ENCODE data around the gene INS.

The INS gene

DNA sequence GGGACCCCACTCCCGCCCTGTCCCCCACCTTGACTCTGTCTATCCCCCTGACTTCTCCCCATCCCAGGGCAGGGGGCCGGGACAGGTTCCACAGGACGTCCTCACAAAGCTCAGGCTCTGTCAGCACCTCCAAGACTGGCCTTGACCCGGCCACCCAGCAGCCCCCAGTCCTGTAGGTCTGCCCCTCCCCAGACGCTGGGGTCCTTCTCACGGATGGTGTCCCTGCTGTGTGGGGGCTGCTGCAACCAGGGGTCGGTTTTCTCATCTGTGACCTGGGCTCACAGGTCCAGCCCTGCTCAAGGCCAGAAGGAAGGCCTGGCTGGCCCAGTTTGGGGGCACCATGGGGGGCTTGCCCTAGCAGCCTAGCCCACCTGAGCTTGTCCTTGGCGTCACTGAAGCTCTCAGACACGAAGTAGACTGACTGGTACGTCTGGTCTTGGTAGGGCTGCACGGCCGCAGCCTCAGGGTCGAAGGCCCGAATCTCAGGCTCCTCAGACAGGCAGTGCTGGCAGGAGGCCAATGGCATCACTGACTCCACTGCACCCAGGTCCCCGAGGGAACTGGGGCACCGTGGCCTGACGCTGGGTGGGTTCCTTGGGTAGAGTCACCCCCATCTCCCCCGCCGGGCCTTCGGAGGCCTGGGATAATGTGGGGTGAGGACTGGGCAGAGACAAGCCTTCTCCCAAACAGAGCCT lies 4.0 kb upstream of the INS start:
- DNase-seq (ENCODE audit: low read depth in 2 of 2): no peak

DNA sequence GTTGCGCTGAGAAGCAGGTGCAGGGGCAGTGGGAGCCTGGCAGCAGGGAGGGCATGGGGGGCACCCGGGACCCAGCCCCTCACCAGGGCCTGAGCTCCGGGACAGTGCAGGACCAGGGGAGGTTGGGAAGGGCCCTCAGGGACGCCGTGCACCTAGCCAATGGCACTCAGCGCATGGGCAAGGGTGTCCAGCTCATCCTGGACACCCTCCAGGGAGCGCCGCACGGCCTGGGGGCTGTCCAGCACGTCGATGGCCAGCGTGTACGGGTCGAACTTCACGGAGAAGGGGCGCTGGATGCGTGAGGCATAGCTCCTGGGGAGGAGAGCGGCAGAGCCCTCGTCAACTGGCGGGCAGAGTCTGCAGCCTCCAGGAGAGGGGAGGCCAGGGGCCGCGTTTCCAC lies 3.1 kb upstream of the INS start:
- no peak for DNase-seq (ENCODE audit: low read depth in 2 of 2)

DNA sequence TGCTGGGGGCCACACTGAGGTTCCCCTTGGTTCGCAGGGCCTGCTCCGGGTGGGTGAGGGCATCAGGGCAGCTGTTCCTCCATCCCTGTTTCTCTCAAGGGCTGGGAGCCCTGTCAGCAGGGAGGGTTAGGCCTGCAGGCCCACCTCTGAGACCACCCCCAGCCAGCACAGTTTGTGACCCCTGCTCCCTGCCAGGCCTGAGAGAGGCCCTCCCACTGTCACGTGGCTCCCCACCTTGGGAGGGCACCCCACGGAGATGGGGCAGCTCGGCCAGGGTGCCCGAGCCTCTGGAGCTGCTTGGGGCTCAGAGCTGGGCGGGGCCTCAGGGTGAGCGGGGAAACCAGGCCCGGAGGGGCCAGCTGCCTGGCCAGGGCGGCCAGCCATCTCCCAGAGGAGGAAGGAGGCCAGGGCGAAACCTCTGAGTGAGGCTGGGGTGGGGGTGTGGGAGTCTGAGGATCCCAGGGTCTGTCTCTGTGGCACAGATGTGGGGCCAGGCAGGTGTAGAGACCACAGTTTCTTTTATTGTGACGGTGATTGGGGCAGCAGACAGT lies 2.5 kb upstream of the INS start:
- DNase-seq (ENCODE audit: low read depth in 2 of 2): no peak

DNA sequence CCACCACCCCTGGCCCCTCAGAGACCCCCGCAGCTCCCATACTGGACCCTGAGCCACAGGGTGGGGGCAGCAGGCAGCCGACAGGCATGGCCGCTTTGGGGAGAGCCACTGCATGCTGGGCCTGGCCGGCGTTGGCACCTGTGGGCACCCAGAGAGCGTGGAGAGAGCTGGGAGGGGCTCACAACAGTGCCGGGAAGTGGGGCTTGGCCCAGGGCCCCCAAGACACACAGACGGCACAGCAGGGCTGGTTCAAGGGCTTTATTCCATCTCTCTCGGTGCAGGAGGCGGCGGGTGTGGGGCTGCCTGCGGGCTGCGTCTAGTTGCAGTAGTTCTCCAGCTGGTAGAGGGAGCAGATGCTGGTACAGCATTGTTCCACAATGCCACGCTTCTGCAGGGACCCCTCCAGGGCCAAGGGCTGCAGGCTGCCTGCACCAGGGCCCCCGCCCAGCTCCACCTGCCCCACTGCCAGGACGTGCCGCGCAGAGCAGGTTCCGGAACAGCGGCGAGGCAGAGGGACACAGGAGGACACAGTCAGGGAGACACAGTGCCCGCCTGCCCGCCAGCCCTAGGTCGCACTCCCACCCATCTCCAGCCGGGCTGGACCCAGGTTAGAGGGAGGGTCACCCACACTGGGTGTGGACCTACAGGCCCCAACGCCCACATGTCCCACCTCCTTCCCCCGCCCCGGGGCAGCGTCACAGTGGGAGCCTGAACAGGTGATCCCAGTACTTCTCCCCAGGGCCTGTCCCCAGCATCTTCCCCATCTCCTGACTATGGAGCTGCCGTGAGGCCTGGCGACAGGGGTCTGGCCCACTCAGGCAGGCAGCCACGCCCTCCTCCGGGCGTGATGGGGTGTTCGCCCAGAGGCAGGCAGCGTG lies 1.2 kb downstream of the INS start:
- no peak for DNase-seq (ENCODE audit: low read depth in 2 of 2)

DNA sequence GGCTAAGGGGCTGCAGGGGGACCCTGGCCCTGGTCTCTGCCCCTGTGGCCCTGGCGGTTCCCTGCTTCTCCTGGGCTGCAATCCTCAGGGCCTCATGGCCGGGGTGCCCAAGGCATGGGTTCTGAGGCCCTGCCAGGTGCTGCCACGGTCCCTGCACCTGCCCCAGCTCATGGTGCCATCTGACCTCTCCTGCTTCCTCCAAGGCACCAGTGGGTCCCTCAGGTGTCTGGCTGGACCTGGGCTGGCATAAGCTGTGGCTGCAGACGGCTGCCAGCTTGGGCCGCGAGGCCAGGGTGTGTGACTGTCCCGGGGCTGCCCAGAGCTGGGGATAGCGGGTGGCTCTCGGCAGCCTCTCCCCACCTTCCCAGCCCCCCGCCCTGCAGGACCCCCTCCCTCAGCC lies 2.0 kb downstream of the INS start:
- no peak for DNase-seq (ENCODE audit: low read depth in 2 of 2)

DNA sequence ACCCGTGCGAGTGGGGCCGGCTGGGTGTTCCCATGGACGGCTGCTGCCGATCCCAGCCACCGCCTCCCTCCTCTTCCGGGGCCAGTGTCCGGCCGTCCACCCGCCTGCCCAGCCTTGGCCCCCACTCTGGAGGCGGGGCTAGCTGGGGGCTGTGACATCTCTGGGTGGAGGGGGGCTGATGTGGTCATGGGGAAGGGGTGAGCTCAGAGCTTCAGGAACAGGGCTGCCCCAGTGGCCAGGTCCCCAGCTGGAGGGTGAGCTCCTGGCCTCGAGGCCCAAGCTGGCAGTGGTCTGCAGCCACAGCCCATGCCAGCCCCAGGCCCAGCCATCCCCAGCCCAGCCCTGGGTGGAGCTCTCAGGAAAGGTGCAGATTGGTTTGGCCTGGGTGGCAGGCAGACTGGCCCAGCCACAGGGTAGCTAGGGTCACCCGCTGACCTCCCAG lies 2.7 kb downstream of the INS start:
- DNase-seq (ENCODE audit: low read depth in 2 of 2): no peak

DNA sequence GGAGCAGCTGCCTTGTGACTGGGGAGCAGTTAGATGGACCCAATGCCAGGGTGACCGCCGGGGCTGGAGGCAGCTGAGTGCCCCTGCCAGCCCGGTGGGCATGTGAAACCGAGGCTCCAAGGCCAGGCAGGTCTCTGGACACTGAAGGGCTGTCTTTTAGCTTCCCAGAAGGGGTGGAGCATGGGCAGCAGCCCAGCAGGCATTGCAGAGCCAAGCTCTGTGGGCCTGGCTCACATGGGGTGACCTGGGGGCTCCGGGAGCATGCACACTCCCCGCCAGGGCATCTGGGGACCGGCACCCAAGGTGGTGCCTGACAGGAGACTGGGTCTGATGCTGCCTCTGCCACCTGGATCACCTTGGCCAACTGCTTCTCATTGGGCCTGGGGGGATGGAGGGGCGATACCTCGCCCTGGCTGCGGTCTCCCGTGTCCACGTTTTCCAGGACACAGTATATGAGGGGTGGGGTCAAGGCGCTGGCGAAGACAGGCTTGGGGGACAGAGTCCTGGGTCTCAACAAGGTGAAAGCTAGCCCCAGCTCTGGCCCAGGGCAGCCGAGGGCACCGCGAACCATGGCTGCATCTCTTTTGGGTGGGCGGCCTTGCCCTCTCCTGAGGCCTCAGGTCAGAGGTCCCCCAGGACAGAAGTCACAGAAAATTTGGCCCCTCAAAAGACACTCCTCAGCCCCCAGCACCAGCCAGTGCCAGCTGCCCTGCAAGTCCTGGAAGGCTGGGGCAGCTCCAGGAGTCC lies 3.5 kb downstream of the INS start:
- DNase-seq (ENCODE audit: low read depth in 2 of 2): no peak

DNA sequence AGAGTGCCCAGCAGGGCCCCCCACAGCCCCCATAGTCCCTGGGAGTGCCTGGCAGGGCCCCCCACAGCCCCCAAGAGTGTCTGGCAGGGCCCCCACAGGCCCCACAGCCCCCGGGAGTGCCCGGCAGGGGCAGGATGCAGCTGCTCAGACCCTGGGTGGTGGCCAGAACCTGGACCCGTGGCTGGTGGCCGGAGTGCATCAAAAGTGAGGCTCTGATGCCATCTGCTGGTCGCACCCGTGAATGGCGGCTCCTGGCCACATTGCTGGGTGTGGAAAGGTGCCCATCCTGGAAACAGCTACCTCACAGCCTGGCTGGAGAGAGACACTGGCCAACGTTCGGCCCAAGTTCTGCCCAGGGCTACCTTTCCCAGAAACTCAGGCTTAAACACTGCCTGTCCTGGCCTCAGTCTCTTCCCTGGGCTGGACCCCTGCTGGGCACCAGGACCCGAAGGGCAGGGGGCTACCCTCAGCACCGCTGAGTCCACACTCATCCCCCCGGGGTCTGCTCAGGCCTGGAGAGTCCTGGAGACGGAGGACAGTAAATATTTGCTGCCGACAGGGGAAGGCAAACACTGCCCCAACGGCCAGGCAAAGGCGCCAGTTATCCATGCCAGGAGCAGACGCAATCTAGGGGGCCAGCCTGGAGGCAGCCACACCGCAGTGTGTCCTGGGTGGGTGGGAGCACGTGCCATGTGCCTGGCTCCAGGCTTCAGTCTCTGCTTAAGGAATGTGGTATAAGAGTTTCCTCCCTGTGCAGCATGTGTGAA lies 4.4 kb downstream of the INS start:
- DNase-seq (ENCODE audit: low read depth in 2 of 2): peak; percentile 31 to 39

DNA sequence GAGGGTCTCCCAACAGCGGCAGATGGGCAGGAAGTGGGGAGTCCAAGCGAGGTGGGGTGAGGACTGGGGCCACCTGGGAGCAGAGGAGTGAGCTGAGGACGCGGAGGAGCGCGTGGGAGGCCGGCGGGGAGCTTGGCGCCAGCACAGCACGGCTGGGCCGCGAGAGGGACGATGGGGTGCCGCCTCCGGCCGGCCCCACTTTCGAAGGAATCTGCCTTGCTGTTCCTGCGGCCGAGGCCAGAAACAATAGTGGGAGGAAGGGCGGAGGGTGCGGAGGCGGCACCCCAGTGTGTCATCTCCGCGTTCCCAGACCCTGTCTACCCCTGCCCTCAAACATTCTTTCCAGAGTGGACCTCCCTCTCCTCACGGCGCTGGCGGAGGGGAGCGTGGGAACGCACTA lies 5.5 kb downstream of the INS start:
- no peak for DNase-seq (ENCODE audit: low read depth in 2 of 2)

DNA sequence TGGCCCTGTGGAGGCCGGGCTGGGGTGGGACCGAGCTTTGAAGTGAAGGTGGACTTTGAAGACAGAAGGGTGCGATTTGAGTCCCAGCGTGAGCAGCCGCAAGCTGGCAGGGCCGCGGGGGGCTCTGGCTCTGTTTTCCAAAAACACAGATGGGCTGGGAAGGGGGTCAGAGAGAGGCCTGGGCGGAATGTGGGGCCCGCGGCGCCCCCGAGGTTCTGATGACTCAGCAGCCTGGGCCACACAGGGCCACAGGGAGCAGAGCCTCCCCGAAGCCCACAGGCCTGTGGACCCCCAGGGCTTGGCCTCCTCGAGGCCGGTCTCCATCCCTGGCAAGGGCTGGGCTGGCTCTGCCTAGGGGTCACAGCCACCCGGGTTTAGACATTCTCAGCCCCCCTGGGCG lies 6.1 kb downstream of the INS start:
- DNase-seq (ENCODE audit: low read depth in 2 of 2): no peak

DNA sequence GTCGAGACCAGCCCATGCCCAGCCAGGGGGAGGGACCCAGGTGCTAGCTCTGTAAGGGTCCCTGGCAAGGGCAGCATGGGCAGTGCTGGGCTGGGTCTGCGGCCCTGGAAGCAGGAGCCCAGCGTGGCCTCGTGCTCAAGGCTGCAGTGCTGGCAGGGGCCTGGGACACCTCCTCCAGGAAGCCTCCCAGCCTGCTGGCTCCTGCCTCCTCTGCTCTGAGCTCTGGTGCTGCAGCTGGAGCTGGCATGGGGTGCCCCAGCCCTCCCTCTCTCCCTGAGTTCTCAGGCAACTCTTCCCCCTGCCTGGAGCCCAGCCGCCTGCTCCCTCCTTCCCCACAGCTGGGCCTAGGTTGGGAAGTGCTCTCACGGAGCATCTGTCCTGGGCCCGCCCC lies 6.8 kb downstream of the INS start:
- DNase-seq (ENCODE audit: low read depth in 2 of 2): no peak

DNA sequence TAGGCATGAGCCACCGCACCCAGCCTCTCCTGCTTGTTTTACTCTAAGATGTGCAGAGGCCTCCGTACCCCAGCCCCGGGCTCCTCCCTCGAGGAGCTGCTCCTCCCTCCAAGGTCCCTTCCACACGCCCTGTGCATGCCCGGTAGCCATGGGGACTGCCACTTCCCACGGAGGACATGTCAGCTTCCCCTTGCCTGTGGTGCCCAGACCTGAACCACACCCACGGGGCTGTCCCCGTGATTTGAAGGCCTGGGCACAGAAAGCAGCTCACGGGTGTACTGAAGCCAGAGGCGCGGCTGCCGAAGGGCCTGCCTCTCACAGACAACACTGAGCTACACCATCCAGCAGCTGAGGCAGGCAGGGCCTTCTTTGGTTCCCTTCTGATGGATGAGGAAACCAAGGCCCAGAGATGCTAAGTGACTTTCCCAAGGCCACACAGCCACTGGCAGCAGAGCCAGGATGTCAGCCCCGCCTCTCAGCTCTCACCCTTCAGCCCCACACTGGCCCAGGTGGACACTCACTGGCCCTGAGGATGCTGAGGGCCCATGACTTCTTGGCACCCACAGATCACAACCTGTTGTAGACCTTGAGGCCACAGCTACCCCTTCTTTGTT lies 7.3 kb downstream of the INS start:
- DNase-seq (ENCODE audit: low read depth in 2 of 2): no peak

DNA sequence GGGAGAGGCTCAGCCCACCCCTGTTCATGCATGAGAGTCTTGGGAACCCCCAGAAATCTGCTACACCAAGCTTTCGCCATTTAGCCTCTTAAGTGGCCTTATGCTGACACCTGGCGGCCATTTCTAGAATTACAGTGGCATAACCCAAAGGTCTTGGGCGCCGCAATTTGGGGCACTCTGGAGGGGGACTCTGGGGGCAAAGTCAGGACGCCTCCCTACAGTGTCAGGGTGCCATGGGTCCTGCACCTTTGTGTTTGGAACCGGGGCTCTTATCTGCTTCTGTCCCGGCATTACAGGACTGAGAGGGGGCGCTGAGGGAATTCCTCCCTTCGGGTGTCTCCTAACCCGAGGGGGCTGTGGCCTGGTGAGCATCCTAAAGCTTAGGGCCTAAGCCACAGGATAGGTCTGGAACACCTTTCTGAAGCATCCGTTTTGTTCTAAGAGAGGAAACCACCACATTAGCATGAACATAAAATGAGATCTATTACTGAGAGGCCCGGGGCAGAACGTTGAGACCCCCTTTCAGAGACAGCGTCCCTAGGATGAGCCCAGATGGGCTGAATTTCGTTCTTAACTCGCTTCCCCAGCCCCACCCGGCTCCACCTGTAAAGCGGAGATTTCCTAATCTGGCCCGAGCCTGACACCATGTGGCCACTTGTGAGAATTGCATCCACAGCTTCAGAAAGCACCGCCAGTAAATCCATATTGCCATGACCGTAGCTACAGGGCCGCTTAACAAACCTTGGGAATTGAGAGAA lies 9.3 kb downstream of the INS start:
- DNase-seq (ENCODE audit: low read depth in 2 of 2): peak; percentile 40 to 59

DNA sequence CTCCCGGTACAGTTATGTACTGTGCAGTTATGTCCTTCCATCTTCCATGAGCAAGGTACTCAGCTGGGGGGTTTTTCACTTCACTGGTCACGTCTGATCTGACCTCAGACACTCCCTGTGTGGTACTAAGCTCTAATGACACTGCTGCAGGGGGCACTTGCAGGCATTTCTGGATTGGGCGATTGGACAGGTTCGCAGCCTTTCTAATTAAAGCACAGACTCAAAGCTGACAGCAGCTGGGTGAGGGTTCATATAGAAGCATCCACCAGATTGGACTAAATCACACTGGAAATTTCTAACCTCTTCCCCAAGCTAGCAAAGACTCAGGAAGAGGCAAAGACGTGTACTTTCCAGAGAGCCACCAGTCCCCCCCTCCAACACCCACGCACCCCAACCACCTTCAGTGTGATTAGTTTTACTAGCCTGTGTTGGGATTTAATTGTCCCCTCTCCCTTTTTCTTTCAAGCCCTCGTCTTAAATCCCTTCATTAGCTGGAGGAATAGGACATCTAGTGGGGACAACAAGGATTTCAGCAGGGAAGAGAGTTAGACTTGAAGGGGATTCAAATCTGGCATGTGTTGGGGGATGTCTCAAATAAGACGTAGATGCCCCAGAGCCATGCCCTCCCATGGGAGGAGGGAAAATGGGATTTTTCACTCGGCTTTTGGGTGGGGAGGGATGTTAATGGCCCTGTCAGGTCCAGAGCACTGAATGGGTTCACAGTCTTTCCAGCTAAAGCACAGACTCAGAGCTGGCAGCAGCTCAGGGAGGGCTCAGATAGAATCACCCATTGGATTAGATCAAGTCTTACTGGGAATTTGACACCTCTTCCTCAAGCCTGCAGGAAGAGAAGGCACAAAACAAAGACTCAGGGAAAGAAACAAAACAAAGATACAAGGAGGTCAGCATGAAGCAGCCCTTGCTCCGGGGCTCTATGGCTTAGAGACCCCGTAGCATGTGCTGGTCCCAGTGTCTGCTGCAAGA lies 10.9 kb downstream of the INS start:
- no peak for DNase-seq (ENCODE audit: low read depth in 2 of 2)

DNA sequence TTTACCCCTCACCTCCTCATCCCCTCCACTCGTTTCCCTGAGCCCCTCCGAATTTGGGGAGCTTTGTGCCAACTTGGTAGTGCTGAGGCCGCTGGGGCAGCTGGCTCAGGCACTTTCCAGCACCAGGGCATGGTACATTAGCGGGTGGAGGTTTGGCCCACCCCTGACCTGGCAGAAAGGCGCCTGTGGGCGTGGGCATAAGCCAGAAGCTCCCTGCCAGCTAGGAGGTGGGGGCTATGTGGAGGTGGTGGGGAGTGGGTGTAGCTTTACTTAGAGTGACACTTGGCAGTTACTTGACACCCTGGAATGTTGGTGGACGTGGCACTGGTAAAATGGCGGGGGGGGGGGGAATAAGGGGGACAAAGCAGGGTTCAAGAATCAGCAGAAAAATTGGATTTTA lies 11.5 kb downstream of the INS start:
- no peak for DNase-seq (ENCODE audit: low read depth in 2 of 2)

DNA sequence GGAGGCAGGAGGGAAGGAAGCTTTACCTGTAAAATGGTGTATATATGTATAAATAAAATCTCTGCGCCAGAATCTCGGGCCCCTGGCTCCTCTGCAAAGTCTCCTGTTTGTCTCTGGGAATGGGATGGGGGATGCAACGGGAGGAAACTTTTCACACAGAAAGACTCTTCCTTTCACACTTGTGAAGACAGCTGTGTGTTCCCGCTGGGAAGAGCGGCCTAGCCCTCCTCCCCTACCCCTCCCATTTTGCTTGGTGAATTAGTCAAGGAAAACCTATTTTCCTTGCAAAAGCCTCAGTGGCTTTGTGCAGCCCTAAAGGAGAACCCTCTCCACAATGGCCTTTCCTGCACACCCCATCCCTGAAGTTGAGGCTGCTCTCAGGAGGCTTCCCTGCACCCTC lies 12.4 kb downstream of the INS start:
- DNase-seq (ENCODE audit: low read depth in 2 of 2): no peak

DNA sequence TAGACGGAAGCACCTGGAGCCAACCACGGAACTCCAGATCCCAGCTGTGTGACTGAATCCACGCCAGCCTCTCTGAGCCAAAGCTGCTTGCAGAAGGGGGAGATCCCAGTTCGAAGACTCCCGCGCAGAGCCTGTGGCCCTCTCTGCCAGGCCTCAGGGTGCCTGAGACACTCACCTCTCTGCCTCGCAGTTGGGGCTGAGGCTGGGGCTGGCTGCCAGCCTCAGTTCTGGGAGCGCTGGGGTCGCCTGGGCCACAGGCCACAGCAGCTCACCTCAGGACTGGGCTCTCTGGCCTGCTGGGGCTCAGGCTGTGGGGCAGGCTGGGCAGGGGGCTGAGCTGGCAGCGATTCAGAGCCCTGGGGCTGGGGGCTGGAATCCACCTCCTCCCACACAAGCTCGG lies 13.6 kb downstream of the INS start:
- no peak for DNase-seq (ENCODE audit: low read depth in 2 of 2)

DNA sequence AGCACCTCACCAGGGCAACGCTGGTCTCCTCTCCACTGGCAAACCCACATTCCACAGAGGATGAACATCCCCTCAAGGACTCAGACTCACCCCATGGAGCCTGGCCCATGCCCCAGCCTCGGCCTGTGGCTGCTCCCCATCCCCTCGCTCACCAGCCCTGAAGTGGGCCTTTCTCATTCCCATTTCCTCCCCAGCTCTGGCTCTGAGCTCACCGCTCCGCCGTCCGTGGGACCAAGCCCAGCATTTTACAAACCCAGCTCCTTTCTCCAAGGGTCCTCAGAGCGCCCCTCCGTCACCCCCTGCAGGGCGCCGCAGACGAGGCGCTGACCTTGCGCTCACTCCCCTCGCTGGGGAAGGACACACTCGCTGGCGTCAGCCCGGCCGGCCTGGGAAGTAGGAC lies 15.0 kb downstream of the INS start:
- no peak for DNase-seq (ENCODE audit: low read depth in 2 of 2)
